Transverse colon (tissue), 3 donors: ENCODE measurements around the gene RTN4.

Experiments
- POLR2A ChIP-seq: fragments of 450-650 bp; IDR thresholded peaks from one replicate; pipeline ENCODE4 v1.6.1; 2016; ENCODE audit warnings: antibody characterized with exemption, mild to moderate bottlenecking, moderate library complexity
- TF ChIP-seq, protein P1 (sequence below), 5 experiments: fragments of 200-600 bp in 3 of 5; fragments of 450-650 bp in 2 of 5; sonication (generic) in 3 of 5; IDR thresholded peaks; 1 replicate in 2 of 5; 2 replicates in 3 of 5; pipeline ENCODE4 v1.5.1; 2016 to 2017; ENCODE audit warnings: antibody characterized with exemption in 5 of 5, inconsistent platforms in 3 of 5, mild to moderate bottlenecking in 2 of 5, moderate library complexity in 1 of 5

DNA sequence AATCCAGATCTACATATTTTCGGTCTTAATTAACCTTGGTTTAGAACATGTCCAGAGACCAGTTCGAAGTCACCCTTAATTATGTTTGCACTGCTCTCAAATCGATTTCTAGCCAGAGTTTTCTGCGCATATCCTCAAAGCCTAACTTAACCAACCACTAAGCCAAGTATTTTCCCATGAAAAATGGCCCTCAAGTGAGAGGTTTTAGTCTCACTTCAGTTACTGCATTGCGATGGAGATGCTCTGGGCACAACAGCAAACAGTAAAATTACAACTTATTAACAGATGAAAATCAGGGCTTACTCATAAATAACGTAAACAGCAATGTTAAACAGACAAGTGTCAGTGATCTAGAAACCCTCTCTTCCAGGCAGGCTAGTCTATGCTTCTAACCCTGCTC is 4.5 kb downstream of the RTN4 start:
- TF ChIP-seq, protein P1, sequence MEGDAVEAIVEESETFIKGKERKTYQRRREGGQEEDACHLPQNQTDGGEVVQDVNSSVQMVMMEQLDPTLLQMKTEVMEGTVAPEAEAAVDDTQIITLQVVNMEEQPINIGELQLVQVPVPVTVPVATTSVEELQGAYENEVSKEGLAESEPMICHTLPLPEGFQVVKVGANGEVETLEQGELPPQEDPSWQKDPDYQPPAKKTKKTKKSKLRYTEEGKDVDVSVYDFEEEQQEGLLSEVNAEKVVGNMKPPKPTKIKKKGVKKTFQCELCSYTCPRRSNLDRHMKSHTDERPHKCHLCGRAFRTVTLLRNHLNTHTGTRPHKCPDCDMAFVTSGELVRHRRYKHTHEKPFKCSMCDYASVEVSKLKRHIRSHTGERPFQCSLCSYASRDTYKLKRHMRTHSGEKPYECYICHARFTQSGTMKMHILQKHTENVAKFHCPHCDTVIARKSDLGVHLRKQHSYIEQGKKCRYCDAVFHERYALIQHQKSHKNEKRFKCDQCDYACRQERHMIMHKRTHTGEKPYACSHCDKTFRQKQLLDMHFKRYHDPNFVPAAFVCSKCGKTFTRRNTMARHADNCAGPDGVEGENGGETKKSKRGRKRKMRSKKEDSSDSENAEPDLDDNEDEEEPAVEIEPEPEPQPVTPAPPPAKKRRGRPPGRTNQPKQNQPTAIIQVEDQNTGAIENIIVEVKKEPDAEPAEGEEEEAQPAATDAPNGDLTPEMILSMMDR (IDR thresholded peaks at IDR 0.05), result no peak
- no peak for TF ChIP-seq POLR2A
